Spleen (tissue), 11 donors: ENCODE measurements around the gene RELCH. TPM values are rescaled to one million over a fixed set of nuclear protein-coding genes. Genes with fewer than 3 reads are reported as not detected.

ENCODE experiments used
- DNase-seq: peaks from one replicate; pipeline ENCODE4 v3.0.0-alpha.2; 2020
- H3K27ac ChIP-seq, 8 donors: fragments of 200-600 bp; sonication (generic) in 7 of 8; 1 replicate in 4 of 8; 2 replicates in 4 of 8; pipeline versions ENCODE4 v1.5.0 to v1.8.0; 2016 to 2021; ENCODE audit warnings: inconsistent platforms in 4 of 8, mild to moderate bottlenecking in 4 of 8, moderate library complexity in 1 of 8
- H3K27me3 ChIP-seq, 7 donors: fragments of 200-600 bp; sonication (generic) in 6 of 7; replicated peaks in 1 of 7; 1 replicate in 4 of 7; 2 replicates in 3 of 7; pipeline versions ENCODE4 v1.5.0 to v1.8.0; 2016 to 2021; ENCODE audit warnings: inconsistent platforms in 3 of 7, mild to moderate bottlenecking in 1 of 7
- H3K36me3 ChIP-seq, 6 donors: fragments of 200-600 bp; sonication (generic) in 5 of 6; 1 replicate in 4 of 6; 2 replicates in 2 of 6; pipeline versions ENCODE4 v1.5.0 to v1.8.0; 2016 to 2021; ENCODE audit warnings: inconsistent platforms in 2 of 6
- H3K4me1 ChIP-seq, 6 donors: fragments of 200-600 bp; sonication (generic) in 5 of 6; 1 replicate in 3 of 6; 2 replicates in 3 of 6; pipeline versions ENCODE4 v1.5.0 to v1.8.0; 2016 to 2021; ENCODE audit warnings: inconsistent platforms in 3 of 6
- H3K4me3 ChIP-seq, 8 donors: fragments of 200-600 bp; sonication (generic) in 7 of 8; 1 replicate in 4 of 8; 2 replicates in 4 of 8; pipeline versions ENCODE4 v1.5.0 to v1.8.0; 2016 to 2021; ENCODE audit warnings: inconsistent platforms in 4 of 8, mild to moderate bottlenecking in 4 of 8, moderate library complexity in 2 of 8
- H3K9me3 ChIP-seq, 8 donors: fragments of 200-600 bp; sonication (generic) in 7 of 8; 1 replicate in 4 of 8; 2 replicates in 4 of 8; pipeline versions ENCODE4 v1.5.0 to v1.8.0; 2016 to 2021; ENCODE audit warnings: inconsistent platforms in 4 of 8
- CTCF ChIP-seq, 11 experiments: fragments of 200-600 bp in 7 of 11; fragments of 450-650 bp in 4 of 11; sonication (generic) in 4 of 11; IDR thresholded peaks in 8 of 11; conservative IDR thresholded peaks in 3 of 11; 1 replicate in 7 of 11; 2 replicates in 4 of 11; pipeline versions ENCODE4 v1.4.0 to v1.8.0; 2016 to 2021; ENCODE audit warnings: antibody characterized with exemption in 11 of 11, inconsistent platforms in 4 of 11, mild to moderate bottlenecking in 1 of 11
- POLR2A ChIP-seq, 3 donors: fragments of 450-650 bp; IDR thresholded peaks; one replicate each; pipeline ENCODE4 v1.5.1; 2017; ENCODE audit warnings: antibody characterized with exemption in 3 of 3, mild to moderate bottlenecking in 1 of 3
- POLR2AphosphoS5 ChIP-seq, 3 donors: sonication (generic); formaldehyde crosslinking; IDR thresholded peaks; one replicate each; pipeline ENCODE4 v1.5.1; 2017; ENCODE audit warnings: antibody characterized with exemption in 3 of 3
- WGBS, 5 donors: extraction: QIAGEN DNeasy Blood & Tissue Kit in 3 of 5; methylation state at CpG; one replicate each; pipeline versions ENCODE4 v1.1.5 to v1.1.7; 2013 to 2018; 5-methylcytosine and 5-hydroxymethylcytosine counted together
- intact Hi-C: fragments of 100-400 bp; cut with DNase I; formaldehyde crosslinking; loops from one replicate; pipeline ENCODE4 v1.15.0; 2023; ENCODE audit warnings: low total_unique reads
- polyA plus RNA-seq, 3 donors: library from polyadenylated mRNA; stranded (reverse); fragments of 200-250 nt; gene quantifications; one replicate each; pipeline ENCODE4 v1.2.1, GENCODE V29; 2013
- total RNA-seq, 7 donors: library from RNA; depleted of rRNA in 3 of 7; stranded (reverse); fragments of >200 nt in 3 of 7; fragmentation: NEBNext Ultra II Directional in 4 of 7; extraction: Animal tissue kit (Norgen Biotek cat#: 25700) in 4 of 7; gene quantifications; one replicate each; pipeline versions ENCODE4 v1.1.0 to v1.2.1, GENCODE V29; 2016 to 2021
- donor health status: healthy with polysubstance abuse.
- donor health status: DM: no; HTN: no; CAD: no; lungs with moderate emphysema.
- donor health status: DM: no; HTN: no; CAD: no.
- donor health status: Bipolar disorder and iron deficiency.
- donor health status: healthy.
- donor health status: DM: no; HTN: no; CAD: no.
- donor health status: DM: yes; HTN: yes; CAD: no.

The RELCH gene
- total and polyA plus RNA-seq, 10 donors = 11.8 to 75.1 (median 49.3) TPM

GRCh38 chr18:62282188-62282629 lies 95.2 kb downstream of the RELCH start:
- Histone ChIP-seq H3K36me3 (peaks cover 0 to 96% (median 40%) of the 10 kb centered on the region in 6 donors), H3K27ac (peak overlapping the region in 2 of 8 donors; percentile 10 to 27)

DNA sequence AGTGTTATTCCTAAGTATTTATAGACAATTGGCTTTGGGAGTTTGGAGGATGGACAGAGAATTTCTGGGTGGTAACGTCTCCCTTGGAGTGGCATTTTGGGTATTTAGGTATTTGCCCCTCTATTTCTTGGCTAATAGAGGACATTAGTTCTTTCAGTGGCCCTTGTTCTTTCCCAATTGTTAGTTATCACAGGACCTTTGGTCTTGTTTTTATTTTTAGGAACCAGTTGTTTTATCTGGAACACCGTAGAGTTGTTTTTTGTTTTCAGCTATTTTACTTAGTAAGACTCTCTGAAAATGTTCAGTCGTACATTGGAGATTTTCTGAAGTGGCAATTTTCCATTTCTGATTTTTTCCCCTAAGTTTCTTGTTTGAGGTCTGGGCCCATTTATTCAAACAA lies 97.6 kb downstream of the RELCH start:
- no peaks in the 10 kb centered on the region for H3K9me3 ChIP-seq
- no peak overlapping the region for H3K27ac ChIP-seq
- no peak for TF ChIP-seq POLR2AphosphoS5 (IDR thresholded peaks at IDR 0.05)
- no peak for TF ChIP-seq CTCF (IDR thresholded peaks at IDR 0.05 in 8 of 11, conservative IDR thresholded peaks at IDR 0.05 in 3 of 11)
- no peak for TF ChIP-seq POLR2A (IDR thresholded peaks at IDR 0.05)
- H3K4me1 ChIP-seq = peaks cover 0 to 31% (median 12%) of the 10 kb centered on the region in 6 donors
- 91 to 95% (median 94%) methylated on average over 3 of the region's 3 CpGs for WGBS, 5 donors
- H3K4me3 ChIP-seq = no peak overlapping the region
- no peaks in the 10 kb centered on the region for H3K27me3 ChIP-seq
- no peak for DNase-seq
- H3K36me3 ChIP-seq = peaks cover 0 to 94% (median 34%) of the 10 kb centered on the region in 6 donors
- intact Hi-C loops = no loop called here

More at GRCh38 chr18:62282188-62282629, 95.2 kb downstream of the RELCH start:
- 85 to 93% (median 90%) methylated on average over 2 of the region's 2 CpGs for WGBS, 5 donors
- Histone ChIP-seq H3K27me3 (no peaks in the 10 kb centered on the region), H3K9me3 (no peaks in the 10 kb centered on the region), H3K4me1 (peaks cover 0 to 8% (median 0%) of the 10 kb centered on the region in 6 donors), H3K4me3 (no peak overlapping the region)
- no peak for DNase-seq
- TF ChIP-seq POLR2AphosphoS5 (IDR thresholded peaks at IDR 0.05) = no peak
- TF ChIP-seq POLR2A (IDR thresholded peaks at IDR 0.05) = no peak
- no peak for TF ChIP-seq CTCF (IDR thresholded peaks at IDR 0.05 in 8 of 11, conservative IDR thresholded peaks at IDR 0.05 in 3 of 11)
- intact Hi-C loops = no loop called here

GRCh38 chr18:62285281-62285680 lies 98.2 kb downstream of the RELCH start:
- TF ChIP-seq POLR2A (IDR thresholded peaks at IDR 0.05) (no peak), POLR2AphosphoS5 (IDR thresholded peaks at IDR 0.05) (no peak), CTCF (IDR thresholded peaks at IDR 0.05 in 8 of 11, conservative IDR thresholded peaks at IDR 0.05 in 3 of 11) (no peak)
- Histone ChIP-seq H3K9me3 (no peaks in the 10 kb centered on the region), H3K4me1 (peaks cover 0 to 34% (median 12%) of the 10 kb centered on the region in 6 donors), H3K27ac (no peak overlapping the region), H3K36me3 (peaks cover 0 to 94% (median 29%) of the 10 kb centered on the region in 6 donors), H3K27me3 (no peaks in the 10 kb centered on the region), H3K4me3 (no peak overlapping the region)
- WGBS, 5 donors = 87 to 92% (median 90%) methylated on average over 6 of the region's 6 CpGs
- DNase-seq = no peak
- intact Hi-C loops = no loop called here

DNA sequence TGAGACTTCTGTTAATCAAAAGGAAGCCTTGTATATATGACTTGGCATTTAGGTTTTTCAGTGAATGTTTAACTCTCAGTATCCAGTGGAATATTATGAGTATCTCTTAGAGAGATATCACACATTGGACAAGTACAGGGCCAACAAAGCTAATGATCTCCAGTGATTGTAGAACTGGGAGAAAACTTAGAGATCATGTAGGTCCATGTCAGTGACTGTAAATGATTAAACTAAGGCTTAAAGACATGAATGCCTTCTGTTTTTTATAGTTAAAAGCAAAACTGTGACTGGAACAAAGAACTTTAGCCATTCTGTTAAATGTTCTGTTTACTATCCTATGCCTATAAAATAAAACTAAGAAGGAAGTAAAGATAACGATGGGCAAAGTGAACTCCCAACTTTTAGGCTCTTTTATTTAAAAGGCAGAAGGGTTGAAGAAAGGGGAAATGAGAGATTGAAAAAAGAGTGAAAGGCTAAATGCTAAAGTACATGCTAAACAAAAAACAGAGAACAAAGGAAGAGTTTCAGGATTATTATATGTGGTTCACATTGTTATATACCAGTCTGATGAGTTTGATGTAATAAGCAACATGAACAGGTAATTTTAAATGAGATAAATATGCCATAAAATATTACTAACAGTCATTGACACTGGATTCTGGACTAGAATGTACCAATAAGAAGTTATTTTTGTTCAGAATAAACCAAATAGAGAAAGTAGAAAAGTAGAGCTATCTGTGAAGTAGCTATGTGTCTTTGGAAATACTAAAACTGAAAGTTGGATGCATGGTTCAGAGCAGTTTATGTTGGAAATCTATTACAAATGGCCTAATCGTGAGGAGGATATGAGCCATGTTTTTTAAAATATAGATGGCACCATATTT lies 101.0 kb downstream of the RELCH start:
- TF ChIP-seq CTCF (IDR thresholded peaks at IDR 0.05 in 8 of 11, conservative IDR thresholded peaks at IDR 0.05 in 3 of 11) (no peak), POLR2A (IDR thresholded peaks at IDR 0.05) (no peak), POLR2AphosphoS5 (IDR thresholded peaks at IDR 0.05) (no peak)
- H3K4me3 ChIP-seq = no peak overlapping the region
- H3K9me3 ChIP-seq = no peaks in the 10 kb centered on the region
- peaks cover 0 to 26% (median 12%) of the 10 kb centered on the region in 6 donors for H3K4me1 ChIP-seq
- intact Hi-C loops = no loop called here
- WGBS, 5 donors = 40 to 51% (median 43%) methylated on average over 2 of the region's 2 CpGs
- peak overlapping the region in 1 of 8 donors; percentile 36 for H3K27ac ChIP-seq
- DNase-seq = no peak
- no peaks in the 10 kb centered on the region for H3K27me3 ChIP-seq
- peaks cover 0 to 95% (median 29%) of the 10 kb centered on the region in 6 donors for H3K36me3 ChIP-seq
